ENCODE measurements around the gene TAGAP.
"Not testable (repeated sequence)": the region's sequence is repeated elsewhere in the genome, so short reads cannot be mapped to it uniquely, and the experiment has no call there.

The TAGAP gene

DNA sequence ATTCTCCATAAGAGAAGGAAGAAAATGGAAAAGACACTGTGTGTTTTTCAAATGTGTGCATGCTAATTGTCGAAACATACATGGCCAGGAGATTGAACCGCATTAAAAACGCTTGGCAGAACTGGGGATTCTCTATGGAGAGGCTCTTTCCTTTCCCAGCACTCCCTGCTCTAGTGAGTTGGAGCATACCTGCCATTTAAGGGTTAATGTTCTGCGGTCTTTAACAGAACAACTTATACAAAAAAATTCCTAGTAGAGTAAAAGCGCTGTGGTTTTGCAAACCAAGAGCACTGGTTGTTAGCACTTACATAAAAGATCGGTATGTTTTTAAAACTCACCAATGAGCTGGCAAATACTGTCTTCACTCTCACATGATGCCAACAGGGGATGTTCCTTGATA lies 1.5 kb downstream of the TAGAP start:
- DNase-seq, result no peak

DNA sequence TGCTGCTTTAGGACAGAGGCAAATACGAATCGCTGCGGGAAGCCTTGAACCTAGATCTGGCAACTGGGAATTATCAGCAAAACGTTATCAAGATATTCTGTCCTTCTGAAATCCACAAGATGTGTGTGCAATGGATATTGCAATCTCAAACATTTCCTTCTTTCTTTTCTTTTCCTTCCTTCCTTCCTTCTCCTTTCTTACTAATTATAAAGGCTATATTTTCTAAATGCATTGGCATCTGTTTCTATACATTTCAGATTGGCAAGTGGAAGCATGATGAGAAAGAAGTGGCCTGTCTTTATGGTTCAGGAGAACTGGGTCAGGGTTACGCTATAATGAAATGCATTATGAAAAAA lies 2.0 kb downstream of the TAGAP start:
- DNase-seq, result no peak

DNA sequence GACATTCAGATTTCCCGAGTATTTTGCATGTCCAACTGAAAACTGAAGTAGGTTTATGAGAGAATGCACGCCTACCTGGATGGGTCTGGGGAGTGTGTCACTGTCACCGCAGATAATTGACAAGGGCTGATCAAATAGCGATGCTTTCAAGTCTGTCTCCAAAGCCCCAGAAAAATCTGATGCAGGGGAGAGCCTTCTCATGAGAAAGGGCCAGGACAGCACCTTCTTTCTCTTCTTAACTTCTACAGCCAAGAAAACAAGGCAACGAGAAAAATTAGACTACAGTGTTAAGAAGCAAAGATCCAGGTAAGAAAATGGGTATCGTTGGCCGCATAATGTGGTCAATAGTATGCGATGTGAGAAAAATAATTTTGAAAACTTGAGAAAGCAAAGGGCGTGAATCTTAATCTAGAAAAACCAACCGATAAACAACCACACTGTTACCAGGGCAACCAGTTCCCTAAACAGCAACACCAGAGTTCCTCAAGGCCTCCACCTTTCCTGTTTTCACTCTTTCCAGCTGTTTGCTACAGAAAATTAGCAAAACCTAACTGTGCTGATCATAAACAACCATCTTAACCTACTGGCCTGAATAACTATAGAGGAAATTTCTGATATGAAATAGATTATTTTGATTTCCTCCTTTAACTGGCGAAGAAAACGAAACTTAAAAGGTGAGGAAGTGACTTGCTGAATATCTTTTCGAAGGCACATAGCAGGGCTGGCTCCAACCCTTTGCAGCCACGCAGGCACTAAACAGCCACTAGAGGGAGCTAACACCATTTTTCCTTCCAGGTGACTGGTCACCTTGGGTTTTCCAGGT lies 2.6 kb downstream of the TAGAP start:
- DNase-seq, result peak; percentile 69

DNA sequence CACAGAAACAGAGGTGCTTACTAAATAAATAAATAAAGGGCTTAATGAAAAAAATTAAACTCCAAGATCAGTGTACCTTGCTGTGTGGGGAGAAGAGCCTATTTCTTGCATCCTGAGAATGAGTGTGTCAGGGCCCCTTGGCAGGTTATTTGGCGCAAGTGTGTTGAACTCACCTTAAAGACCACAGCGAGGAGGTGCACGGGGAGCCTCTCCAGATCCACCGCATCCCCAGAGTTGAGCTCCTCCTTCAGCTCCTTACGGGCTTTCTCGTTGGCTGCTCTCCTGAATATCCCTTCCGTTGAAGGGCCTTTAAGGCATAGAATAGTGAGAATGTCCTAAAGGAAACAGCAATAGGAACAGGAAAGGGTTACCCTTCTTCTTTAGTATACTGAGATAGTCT lies 3.6 kb downstream of the TAGAP start:
- DNase-seq, result no peak

DNA sequence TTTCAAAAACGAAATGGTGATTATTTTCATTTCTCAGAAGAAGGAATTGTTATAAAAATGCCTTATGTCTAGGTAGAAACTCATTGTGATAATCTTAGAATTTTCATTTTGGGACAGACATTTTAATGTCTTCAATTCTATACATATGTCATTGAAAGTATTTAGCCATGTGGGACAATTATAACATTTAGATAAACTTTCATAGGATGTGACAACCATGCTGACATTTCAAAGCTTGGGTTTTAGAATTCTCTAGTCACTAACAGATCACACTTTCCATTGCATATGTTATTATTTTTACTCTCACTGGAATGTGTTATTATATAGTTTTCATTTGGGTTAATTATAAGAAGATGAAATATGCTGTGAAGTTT lies 4.9 kb downstream of the TAGAP start:
- DNase-seq, result no peak

DNA sequence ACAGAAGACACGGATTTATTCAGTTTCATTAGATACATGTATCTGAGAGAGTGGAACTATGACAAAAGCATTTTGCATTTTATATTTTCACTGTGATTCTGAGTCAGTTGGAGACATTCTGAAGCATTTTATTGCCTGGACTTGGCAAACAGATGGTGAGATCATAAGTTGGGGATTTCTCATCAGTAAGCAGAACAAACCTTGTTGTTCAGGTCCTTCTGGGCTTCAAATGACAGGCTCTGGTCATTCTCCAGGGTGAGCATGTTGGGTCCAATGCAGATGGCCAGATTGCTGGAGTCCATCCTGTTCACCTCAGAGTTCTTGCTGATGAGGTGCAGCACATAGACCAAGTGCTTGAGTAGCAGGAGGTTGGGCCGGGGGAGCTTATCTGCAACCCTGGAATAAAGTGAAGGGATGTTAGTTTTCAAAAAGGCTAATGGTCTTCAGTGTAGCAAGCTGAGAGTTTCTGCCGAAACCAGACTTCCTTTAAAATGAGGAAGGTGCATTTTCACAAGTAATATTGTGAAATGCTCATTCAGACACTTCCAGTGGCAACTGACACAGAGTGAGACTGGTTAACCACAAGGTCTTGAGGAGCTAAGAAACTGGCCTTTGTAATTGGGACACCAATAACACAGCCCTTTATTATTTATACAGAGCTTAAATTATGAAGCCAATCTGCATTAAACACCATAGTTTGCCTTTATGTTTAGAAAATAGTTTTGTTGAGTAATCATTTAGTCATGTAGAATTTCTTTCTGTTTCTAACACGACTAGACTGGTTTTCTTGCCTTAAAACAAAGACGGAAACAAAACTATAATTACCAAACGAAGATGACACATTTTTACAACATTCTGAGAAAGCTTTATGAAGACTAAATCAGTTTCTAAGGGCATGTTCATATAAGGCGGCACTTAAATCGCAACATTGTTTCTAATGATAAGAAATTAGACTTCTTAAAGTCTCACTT lies 5.6 kb downstream of the TAGAP start:
- no peak for DNase-seq

DNA sequence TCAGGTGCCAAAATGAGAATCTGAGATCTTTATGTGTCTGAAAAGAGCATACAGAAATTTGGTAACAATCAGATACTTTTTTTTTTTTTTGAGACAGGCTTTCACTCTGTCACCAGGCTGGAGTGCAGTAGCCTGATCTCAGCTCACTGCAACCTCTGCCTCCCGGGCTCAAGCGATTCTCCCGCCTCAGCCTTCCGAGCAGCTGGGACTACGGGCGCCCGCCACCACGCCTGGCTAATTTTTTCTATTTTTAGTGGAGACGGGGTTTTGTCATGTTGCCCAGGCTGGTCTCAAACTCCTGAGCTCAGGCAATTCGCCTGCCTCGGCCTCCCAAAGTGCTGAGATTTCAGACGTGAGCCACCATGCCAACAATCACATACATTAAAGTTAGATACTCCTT lies 6.5 kb downstream of the TAGAP start:
- DNase-seq, result not testable (repeated sequence)

DNA sequence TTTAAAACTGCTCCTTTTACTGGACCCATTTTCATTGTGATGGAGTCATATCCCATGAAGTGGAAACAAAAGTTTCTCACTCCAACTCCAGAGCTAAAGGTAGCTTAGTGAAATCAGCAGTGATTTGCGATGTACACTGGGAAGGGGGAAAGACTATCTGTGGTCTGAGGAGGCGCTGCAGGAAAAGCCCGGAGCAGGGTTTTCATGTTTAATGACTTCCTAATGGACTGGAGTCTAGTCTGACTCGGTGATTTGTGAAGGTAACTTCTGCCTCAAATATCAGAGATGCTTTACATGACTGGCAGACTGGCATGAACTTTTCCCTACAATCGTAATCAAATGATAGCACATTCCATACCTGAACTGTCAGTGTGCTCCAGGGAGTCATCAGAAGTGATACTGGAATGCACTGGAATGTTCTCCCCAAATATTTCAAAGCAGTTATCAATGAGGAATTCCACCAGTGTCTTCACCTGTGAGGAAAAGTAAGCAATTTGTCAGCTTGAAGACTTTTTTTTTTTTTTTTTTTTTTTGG lies 7.0 kb downstream of the TAGAP start:
- DNase-seq, result no peak

DNA sequence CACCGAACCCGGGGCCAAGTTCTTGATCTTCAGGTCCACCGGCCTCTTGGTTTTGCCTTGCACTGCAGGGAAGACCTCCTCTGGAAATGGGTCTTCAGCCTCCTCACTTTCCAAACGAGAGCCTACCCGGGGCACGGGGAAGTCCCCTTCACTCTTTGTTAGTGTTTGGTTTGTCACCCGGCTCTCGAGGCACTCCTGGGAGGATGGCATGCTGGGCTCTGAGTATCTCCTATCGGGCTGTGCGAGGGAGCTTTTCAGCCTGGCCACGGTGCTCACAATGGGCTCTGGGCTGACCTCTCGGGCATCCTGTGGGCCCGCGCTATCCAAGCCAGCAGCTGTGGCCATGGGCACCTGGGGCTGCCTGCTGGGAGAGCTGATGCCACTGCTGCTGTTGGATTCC lies 8.1 kb downstream of the TAGAP start:
- no peak for DNase-seq

DNA sequence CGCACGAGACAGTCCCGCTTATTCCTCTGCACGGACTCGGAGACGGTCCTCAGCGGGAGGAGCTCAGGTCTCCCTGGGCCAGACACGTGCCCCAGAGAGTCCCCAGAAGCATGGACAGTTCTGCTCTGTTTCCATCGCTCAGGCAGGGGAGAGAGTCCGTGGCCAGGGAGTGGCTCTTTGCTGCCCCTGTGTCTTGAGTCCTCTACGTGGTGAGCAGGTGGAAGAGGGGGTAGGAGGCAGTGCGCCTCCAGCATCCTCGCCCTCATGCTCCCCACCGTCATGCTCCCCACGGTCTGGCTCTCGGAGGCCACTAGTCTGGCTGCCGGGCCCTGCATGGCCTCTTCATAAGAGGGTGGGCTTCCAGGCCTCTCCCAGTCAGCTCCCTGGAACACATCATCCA lies 8.9 kb downstream of the TAGAP start:
- no peak for DNase-seq

DNA sequence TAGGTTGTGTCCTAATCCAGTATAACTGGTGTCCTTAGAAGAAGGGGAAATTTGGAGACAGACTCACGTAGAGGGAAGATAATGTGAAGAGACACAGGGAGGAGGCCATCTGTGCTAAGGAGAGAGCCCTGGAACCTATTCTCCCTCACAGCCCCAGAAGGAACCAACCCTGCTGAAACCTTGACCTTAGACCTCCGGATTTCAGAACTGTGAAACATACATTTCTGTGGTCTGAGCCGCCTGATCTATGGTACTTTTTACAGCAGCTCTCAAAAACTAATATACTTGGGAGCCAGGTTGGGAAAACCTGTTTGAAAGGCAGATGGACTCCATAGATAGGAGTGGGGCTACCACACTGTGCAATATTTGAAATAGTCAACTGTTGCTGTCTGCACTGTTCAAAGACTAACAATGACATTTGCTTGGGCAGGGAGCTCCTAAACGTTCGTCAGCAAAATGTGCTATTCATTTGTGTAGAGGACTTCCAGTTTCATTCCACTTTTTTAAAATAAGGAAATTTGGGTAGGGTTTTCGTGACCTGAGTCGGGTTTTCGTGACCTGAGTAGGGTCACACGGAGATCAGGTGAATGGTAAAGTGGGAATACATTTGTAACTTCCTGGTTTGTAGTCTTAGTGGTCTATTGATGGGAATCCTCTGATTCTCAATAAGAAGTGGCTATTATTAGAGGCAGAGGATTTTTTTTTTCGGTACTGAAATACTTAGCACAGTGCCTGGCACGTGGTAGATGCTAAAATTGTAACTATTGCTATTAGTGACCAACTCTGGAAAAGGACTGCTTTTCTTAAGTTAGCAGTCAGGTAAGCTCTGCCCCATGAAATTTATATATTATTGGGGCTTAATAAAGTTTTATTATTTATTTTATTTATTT lies 11.4 kb downstream of the TAGAP start:
- DNase-seq, result no peak

DNA sequence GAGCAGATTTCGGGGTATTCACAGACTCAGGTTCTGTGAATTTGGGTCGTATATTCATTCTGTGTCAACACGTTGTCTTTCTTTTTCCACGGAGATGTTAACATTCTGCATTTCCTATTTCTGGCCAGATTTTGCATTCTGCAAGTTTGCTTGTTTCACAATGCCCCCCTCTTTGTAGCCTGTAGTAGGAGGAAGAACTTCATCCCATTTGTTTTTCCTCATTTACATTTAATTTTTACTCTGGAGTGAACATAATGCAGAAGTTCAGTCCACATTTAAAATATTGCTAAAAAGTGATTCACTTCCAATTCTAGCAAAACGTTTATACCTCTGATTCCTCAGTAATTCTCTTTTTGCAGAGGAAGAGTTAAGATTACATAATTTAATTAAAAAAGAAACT lies 12.9 kb downstream of the TAGAP start:
- no peak for DNase-seq

DNA sequence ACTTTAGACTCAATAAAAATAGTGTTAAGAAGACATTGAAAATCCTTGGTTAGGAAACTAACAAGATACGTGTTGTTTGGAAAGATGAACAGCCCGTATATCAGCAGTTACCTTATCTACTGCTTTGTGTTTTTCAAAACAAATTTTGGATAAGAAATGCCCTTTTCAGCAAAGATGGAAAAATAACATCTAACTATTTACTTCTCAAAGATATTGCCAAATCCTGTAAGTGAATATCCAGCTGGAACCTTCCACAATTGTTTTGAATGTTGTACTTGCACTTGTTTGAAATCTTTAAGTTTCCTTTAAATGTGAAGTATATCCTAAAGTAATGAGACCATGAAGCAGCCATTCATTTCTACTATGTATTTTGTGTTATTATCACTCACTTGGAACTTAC lies 14.6 kb downstream of the TAGAP start:
- no peak for DNase-seq

DNA sequence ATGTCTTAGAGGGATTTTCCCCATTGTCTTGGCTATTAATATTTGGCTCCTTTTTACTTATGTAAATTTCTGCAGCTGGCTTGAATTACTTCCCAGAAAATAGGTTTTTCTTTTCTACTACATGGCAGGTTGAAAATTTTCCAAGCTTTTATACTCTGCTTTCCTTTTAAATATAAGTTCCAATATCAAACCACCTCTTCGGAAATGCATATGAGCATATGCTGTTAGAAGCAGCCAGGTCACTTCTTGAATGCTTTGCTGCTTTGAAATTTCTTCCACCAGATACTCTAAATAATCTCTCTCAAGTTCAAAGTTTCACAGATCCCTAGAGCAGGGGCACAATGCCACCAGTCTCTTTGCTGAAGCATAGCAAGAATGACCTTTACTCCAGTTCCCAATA lies 19.6 kb downstream of the TAGAP start:
- not testable (repeated sequence) for DNase-seq

DNA sequence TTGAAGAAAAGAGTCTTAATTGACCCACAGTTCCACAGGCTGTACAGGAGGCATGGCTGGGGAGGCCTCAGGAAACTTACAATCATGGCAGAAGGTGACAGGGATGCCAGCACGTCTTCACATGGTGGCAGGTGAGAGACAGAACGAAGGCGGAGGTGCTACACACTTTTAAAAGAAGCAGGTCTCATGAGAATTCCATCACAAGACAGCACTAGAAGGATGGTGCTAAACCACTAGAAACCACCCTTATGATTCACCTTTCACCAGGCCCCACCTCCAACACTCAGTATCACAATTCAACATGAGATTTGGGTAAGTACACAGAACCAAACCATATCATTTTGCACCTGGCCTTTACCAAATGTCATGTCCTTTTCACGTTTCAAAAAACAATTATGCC lies 20.9 kb downstream of the TAGAP start:
- peak; percentile 32 for DNase-seq

DNA sequence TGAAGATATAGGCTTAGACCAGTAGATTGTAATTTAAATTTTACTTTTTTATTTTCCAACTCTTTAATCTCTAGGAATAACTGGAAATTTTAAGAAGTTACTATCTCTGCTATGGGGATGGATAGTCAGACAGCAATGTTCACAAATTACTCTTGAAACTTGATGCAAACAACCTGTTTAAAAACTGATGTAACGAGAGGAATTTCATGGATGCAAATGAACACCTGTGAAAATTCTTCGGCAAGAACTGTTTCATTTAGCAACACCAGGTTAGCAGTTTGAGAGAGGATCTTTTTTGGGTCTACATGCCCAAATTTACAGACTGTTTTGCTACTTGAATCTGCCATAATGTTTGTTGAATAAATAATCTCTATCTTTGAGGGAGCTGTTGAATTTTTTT lies 24.8 kb downstream of the TAGAP start:
- DNase-seq, result no peak

DNA sequence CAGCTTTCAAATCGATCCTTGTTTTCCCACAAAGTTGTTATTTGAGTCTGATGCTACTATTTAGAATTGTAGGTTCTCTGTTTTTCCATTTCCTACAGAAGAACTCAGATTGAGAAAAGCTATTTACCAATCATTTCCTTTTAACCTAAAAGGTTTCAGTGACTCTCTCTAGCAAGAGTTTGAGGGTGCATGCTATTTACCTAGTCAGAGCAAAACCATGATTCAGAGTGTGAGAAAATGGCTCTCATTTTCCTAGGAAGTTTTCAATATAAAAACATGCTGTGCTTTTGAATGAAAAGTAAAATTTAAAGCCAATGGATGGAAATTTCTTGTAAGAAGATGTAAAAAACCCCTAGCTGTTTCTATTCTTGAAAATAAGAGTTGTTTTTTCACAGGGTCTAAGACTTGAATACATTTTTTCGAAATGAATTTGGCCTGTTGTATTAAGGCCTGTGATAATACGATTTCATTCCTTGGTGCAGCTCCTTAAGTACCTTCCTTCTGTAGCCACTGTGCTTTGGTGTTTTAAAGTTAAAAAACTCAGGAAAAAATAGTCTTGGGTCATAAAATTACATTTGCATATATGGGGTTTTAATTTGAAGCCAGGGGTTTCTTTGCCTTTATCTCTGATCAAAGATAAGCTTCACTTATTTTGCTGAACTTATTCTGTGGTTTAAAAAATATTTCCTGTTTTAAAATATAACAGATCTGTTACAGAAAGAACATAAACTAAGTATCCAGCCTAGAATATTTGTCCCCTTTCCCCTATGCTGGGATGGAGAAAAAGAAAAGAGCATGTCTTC lies 26.8 kb downstream of the TAGAP start:
- no peak for DNase-seq

DNA sequence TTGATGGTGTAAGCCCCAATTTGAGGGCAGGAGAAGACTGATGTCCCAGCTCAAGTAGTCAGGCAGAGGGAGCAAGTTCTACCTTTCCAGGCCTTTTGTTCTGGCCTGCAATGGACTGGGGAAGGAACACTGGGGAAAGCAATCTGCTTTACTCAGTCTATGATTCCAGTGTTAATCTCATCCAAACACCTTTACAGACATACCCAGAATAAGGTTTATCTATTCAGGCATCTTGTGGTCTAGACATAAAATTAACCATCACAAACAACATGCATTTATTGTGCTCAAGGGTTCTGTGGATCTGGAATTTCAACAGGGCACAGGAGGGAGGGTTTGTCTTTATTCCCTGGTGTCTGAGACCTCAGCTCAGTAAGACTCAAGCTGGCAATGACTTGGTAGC lies 30.4 kb downstream of the TAGAP start:
- no peak for DNase-seq

DNA sequence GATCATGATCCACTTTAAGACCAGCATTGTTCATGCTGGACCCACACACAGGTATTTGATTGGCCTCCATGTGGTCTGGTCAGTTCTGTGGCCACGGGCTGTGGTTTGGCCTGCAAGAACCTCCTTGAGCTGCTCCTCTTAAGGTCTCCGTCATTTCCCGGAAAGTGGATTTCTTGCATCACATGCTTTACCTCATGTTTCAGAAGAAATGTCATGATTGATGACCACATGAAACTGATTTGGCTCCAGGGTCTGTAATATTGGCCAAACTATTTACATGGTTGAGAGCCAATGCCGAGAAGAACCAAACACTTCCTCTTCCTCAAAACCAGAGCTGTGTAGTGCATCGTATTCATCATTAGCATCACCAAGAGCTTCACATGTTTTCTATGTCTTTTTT lies 31.6 kb downstream of the TAGAP start:
- DNase-seq, result no peak

DNA sequence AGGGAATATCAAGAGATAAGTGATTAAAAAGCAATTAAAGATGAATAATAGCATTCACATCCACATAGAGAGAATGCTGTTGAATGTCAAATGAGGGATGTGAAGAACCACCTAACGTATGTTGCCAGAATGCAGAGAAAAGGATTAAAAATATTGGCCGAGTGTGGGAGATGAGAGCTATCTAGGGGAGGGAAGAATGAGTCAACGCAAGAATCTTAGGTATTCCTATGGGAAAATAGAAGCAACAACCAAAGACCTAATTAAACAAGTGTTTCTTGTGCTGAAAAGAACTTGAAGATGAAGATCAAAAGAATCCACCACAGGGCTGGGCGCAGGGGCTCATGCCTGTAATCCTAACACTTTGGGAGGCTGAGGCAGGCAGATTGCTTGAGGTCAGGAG lies 32.6 kb downstream of the TAGAP start:
- no peak for DNase-seq

DNA sequence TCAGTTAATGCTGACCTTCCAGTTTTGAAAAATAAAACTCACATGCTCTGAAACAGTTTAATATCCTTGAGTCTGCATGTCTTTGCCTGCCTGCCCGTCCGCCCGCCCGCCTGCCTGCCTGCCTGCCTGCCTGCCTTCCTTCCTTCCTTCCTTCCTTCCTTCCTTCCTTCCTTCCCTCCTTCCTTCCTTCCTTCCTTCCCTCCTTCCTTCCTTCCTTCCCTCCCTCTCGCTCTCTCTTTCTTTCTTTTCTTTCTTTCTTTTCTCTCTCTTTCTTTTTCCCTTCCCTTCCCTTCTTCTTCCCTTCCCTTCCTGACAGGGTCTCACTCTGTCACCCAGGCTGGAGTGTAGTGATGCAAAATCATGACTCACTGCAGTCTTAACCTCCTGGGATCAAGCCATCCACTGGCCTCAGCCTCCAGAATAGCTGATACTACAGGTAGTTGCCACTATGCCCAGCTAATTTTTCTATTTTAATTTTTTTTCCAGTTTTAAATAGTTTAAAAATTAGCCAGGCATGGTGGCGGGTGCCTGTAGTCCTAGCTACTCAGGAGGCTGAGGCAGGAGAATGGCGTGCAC lies 34.7 kb downstream of the TAGAP start:
- DNase-seq, result not testable (repeated sequence)
